Ectodermal cell (in vitro differentiated cells): Measurements from ENCODE around the gene DOK6.
"Not testable (repeated sequence)": the region's sequence is repeated elsewhere in the genome, so short reads cannot be mapped to it uniquely, and the experiment has no call there.

Source experiments
- H3K27ac ChIP-seq: 2 replicates; pipeline ENCODE4 v1.7.0; 2013; ENCODE audit warnings: mild to moderate bottlenecking, low read depth, low read length; ENCODE audit not compliant: insufficient read depth, poor library complexity, severe bottlenecking
- H3K27me3 ChIP-seq: 2 replicates; pipeline ENCODE4 v1.7.0; 2013; ENCODE audit warnings: mild to moderate bottlenecking, low read length; ENCODE audit not compliant: insufficient read depth, control insufficient read depth, poor library complexity, severe bottlenecking
- H3K36me3 ChIP-seq: one replicate; pipeline ENCODE4 v1.7.0; 2013; ENCODE audit warnings: low read length; ENCODE audit not compliant: control insufficient read depth, insufficient read depth
- H3K4me1 ChIP-seq: one replicate; pipeline ENCODE4 v1.7.0; 2013; ENCODE audit warnings: low read length; ENCODE audit not compliant: control insufficient read depth, insufficient read depth
- H3K4me3 ChIP-seq: 2 replicates; pipeline ENCODE4 v1.7.0; 2013; ENCODE audit warnings: low read depth, low read length, control low read depth; ENCODE audit not compliant: insufficient read depth
- H3K9me3 ChIP-seq: 2 replicates; pipeline ENCODE4 v1.7.0; 2013; ENCODE audit warnings: mild to moderate bottlenecking, low read length, moderate library complexity; ENCODE audit not compliant: control insufficient read depth
- WGBS, 2 experiments: methylation state at CpG; one replicate each; pipeline ENCODE4 v1.1.7; 2013; ENCODE audit warnings: missing lambda C conversion rate in 2 of 2; 5-methylcytosine and 5-hydroxymethylcytosine counted together

The DOK6 gene

GRCh38 chr18:69879051-69879450, 478.4 kb downstream of the DOK6 start:
- H3K27ac ChIP-seq, H3K4me1 ChIP-seq, H3K4me3 ChIP-seq, H3K36me3 ChIP-seq, H3K9me3 ChIP-seq, H3K27me3 ChIP-seq: not testable (repeated sequence)
- 66 to 70% methylated on average over 3 of the region's 3 CpGs for WGBS, 2 experiments

DNA sequence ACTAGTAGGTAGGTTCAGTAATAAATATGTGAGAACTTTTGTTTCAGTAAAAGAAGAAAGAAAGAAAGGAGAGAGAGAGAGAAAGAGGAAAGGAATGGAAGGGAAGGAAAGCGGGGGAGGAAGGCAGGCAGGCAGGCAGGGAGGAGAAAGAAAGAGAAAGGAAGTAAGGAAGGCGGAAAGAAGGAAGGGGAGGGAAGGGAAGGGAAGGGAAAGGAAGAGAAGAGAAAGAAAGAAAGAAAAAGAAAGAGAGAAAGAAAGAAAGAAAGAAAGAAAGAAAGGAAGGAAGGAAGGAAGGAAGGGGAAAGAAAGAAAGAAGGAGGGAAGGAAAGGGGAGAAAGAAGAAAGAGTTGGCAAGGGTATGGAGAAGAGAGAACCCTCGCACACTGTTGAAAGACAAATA, 479.4 kb downstream of the DOK6 start:
- Histone ChIP-seq H3K27ac (no peak overlapping the region), H3K4me3 (no peak overlapping the region), H3K4me1 (no peaks in the 10 kb centered on the region), H3K27me3 (no peaks in the 10 kb centered on the region), H3K9me3 (no peaks in the 10 kb centered on the region), H3K36me3 (no peaks in the 10 kb centered on the region)
- WGBS, 2 experiments, result 92 to 93% methylated on average over 2 of the region's 3 CpGs

GRCh38 chr18:69882965-69883668, 482.4 kb downstream of the DOK6 start:
- H3K9me3 ChIP-seq, result no peaks in the 10 kb centered on the region
- H3K4me3 ChIP-seq, result no peak overlapping the region
- H3K27ac ChIP-seq, result no peak overlapping the region
- 92 to 93% methylated on average over 3 to 4 of the region's 6 CpGs for WGBS, 2 experiments
- no peaks in the 10 kb centered on the region for H3K27me3 ChIP-seq
- no peaks in the 10 kb centered on the region for H3K36me3 ChIP-seq
- no peaks in the 10 kb centered on the region for H3K4me1 ChIP-seq

GRCh38 chr18:69883781-69884180, 483.1 kb downstream of the DOK6 start:
- 59 to 61% methylated on average over 3 of the region's 3 CpGs for WGBS, 2 experiments
- Histone ChIP-seq H3K9me3 (no peaks in the 10 kb centered on the region), H3K27me3 (no peaks in the 10 kb centered on the region), H3K36me3 (no peaks in the 10 kb centered on the region), H3K4me1 (no peaks in the 10 kb centered on the region), H3K4me3 (no peak overlapping the region), H3K27ac (no peak overlapping the region)

- WGBS, 2 experiments, result 90 to 94% methylated on average over 4 of the region's 4 CpGs
These were observed 484.7 kb downstream of the DOK6 start for GRCh38 chr18:69885355-69885754.

GRCh38 chr18:69885841-69886531, 485.3 kb downstream of the DOK6 start:
- Histone ChIP-seq H3K4me3 (no peak overlapping the region), H3K4me1 (no peaks in the 10 kb centered on the region), H3K36me3 (no peaks in the 10 kb centered on the region), H3K9me3 (no peaks in the 10 kb centered on the region), H3K27ac (no peak overlapping the region), H3K27me3 (no peaks in the 10 kb centered on the region)
- 93 to 94% methylated on average over 20 of the region's 20 CpGs for WGBS, 2 experiments

More at GRCh38 chr18:69885355-69885754, 484.7 kb downstream of the DOK6 start:
- H3K4me3 ChIP-seq, result no peak overlapping the region
- H3K27me3 ChIP-seq, result no peaks in the 10 kb centered on the region
- H3K4me1 ChIP-seq, result no peaks in the 10 kb centered on the region
- no peak overlapping the region for H3K27ac ChIP-seq
- H3K9me3 ChIP-seq, result no peaks in the 10 kb centered on the region
- H3K36me3 ChIP-seq, result no peaks in the 10 kb centered on the region

GRCh38 chr18:69887256-69887655, 486.6 kb downstream of the DOK6 start:
- 92 to 98% methylated on average over 2 of the region's 2 CpGs for WGBS, 2 experiments
- H3K36me3 ChIP-seq, result no peaks in the 10 kb centered on the region
- no peak overlapping the region for H3K27ac ChIP-seq
- H3K9me3 ChIP-seq, result no peaks in the 10 kb centered on the region
- H3K4me3 ChIP-seq, result no peak overlapping the region
- no peaks in the 10 kb centered on the region for H3K27me3 ChIP-seq
- no peaks in the 10 kb centered on the region for H3K4me1 ChIP-seq

DNA sequence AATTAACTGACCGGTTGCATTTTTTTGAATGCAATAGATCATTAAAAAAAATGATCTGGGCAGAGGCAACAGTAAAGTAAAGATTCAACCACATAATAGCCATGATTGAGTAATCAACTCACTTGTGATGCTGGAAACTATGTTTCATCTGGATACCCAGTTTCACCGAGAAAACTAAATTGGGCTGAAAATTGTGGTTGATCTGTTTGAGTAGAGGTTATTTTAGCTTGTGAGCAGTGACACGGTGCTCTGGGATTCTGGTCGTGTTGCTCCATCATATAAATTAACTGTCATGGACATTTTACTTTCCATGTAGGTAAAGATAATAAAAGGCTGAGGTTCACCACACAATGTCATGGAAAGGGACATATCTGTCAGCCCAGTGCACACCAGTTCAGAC, 488.3 kb downstream of the DOK6 start:
- WGBS, 2 experiments, result 95 to 97% methylated on average over 4 of the region's 4 CpGs
- H3K9me3 ChIP-seq, result no peaks in the 10 kb centered on the region
- no peaks in the 10 kb centered on the region for H3K27me3 ChIP-seq
- H3K27ac ChIP-seq, result no peak overlapping the region
- H3K4me1 ChIP-seq, result no peaks in the 10 kb centered on the region
- no peak overlapping the region for H3K4me3 ChIP-seq
- no peaks in the 10 kb centered on the region for H3K36me3 ChIP-seq

DNA sequence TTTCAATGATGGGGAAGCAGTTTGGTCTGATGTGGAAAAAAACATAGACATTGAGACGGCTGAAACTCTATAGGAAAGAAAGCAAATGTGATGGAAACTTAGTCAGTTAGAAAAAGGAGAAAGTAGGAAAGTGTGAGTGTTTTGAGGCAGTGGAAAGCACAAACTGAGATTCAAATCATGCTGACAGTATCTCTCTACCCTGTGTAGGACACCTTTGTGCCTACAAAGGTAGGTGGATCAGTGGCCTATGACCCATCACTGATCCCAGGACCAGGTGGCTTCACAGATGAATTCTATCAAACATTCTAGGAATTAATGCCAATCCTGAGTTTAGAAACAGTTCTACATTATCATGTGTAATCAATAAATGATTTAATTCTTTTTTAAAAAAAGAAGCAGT, 489.9 kb downstream of the DOK6 start:
- Histone ChIP-seq H3K27me3 (no peaks in the 10 kb centered on the region), H3K4me3 (no peak overlapping the region), H3K4me1 (no peaks in the 10 kb centered on the region), H3K9me3 (no peaks in the 10 kb centered on the region), H3K27ac (no peak overlapping the region), H3K36me3 (no peaks in the 10 kb centered on the region)
- 95 to 96% methylated on average over 1 of the region's 1 CpG for WGBS, 2 experiments

GRCh38 chr18:69894467-69894866, 493.8 kb downstream of the DOK6 start:
- WGBS, 2 experiments, result 95 to 100% methylated on average over 2 of the region's 2 CpGs
- H3K4me1 ChIP-seq, result no peaks in the 10 kb centered on the region
- H3K27me3 ChIP-seq, result no peaks in the 10 kb centered on the region
- H3K36me3 ChIP-seq, result no peaks in the 10 kb centered on the region
- no peak overlapping the region for H3K4me3 ChIP-seq
- H3K9me3 ChIP-seq, result no peaks in the 10 kb centered on the region
- no peak overlapping the region for H3K27ac ChIP-seq
